Left lung (tissue), 10 donors: ENCODE results near the gene EHMT2. TPM values are rescaled to one million over a fixed set of nuclear protein-coding genes. Genes with fewer than 3 reads are reported as not detected.
A peak's percentile ranks its signal among the peaks of the same experiment; 100 is the strongest.

Source experiments
- ATAC-seq: fragments of 200-7000 bp; cut with Tn5 transposase; one replicate; pipeline ENCODE4 v1.9.1; 2020; ENCODE audit warnings: moderate library complexity
- DNase-seq, 4 donors: peaks; one replicate each; pipeline ENCODE4 v3.0.0-alpha.2; 2013 to 2020
- H3K27ac ChIP-seq, 2 donors: fragments of 200-600 bp; sonication (generic) in 1 of 2; one replicate each; pipeline versions ENCODE4 v1.5.0 to v1.8.0; 2020 to 2021
- H3K27me3 ChIP-seq, 2 donors: fragments of 200-600 bp; sonication (generic) in 1 of 2; one replicate each; pipeline versions ENCODE4 v1.5.0 to v1.8.0; 2020 to 2021
- H3K36me3 ChIP-seq, 2 donors: fragments of 200-600 bp; sonication (generic) in 1 of 2; one replicate each; pipeline versions ENCODE4 v1.5.0 to v1.8.0; 2020 to 2021
- H3K4me1 ChIP-seq, 2 donors: fragments of 200-600 bp; one replicate each; pipeline ENCODE4 v1.8.0; 2021
- H3K4me3 ChIP-seq, 2 donors: fragments of 200-600 bp; sonication (generic) in 1 of 2; one replicate each; pipeline versions ENCODE4 v1.5.0 to v1.8.0; 2020 to 2021; ENCODE audit warnings: mild to moderate bottlenecking in 1 of 2
- H3K9me3 ChIP-seq, 2 donors: fragments of 200-600 bp; sonication (generic) in 1 of 2; one replicate each; pipeline versions ENCODE4 v1.5.0 to v1.8.0; 2020 to 2021
- CTCF ChIP-seq, 2 donors: fragments of 200-600 bp; sonication (generic) in 1 of 2; IDR thresholded peaks; one replicate each; pipeline versions ENCODE4 v1.5.0 to v1.8.0; 2021; ENCODE audit warnings: antibody characterized with exemption in 2 of 2
- intact Hi-C, 2 donors: fragments of 100-400 bp; cut with DNase I; formaldehyde crosslinking; loops; one replicate each; pipeline versions ENCODE4 v1.11.2 to v1.14.2; 2022
- polyA plus RNA-seq, 6 donors: library from polyadenylated mRNA; unstranded; fragments of 120-200 nt; gene quantifications; one replicate each; pipeline ENCODE4 v1.2.1, GENCODE V29; 2013; ENCODE audit not compliant: insufficient read length in 6 of 6
- total RNA-seq, 2 donors: library from RNA; stranded (reverse); fragmentation: NEBNext Ultra II Directional; extraction: Animal tissue kit (Norgen Biotek cat#: 25700); gene quantifications; one replicate each; pipeline ENCODE4 v1.2.1, GENCODE V29; 2021
- donor health status: DM: no; HTN: yes; CAD: no.
- donor health status: DM: no; HTN: no; CAD: no.

EHMT2 gene
- total and polyA plus RNA-seq, 8 donors, result 41.0 to 85.0 (median 75.3) TPM

DNA sequence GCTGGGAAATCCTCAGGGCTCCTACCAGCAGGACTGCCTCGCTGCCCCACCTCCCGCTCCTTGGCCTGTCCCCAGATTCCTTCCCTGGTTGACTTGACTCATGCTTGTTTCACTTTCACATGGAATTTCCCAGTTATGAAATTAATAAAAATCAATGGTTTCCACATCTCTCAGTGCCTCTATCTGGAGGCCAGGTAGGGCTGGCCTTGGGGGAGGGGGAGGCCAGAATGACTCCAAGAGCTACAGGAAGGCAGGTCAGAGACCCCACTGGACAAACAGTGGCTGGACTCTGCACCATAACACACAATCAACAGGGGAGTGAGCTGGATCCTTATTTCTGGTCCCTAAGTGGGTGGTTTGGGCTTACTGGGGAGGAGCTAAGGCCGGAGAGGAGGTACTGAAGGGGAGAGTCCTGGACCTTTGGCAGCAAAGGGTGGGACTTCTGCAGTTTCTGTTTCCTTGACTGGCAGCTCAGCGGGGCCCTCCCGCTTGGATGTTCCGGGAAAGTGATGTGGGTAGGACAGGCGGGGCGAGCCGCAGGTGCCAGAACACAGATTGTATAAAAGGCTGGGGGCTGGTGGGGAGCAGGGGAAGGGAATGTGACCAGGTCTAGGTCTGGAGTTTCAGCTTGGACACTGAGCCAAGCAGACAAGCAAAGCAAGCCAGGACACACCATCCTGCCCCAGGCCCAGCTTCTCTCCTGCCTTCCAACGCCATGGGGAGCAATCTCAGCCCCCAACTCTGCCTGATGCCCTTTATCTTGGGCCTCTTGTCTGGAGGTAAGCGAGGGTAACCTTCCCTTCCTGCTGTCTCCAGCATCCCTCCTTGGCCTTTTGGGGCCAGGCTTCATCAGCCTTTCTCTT lies 48.2 kb upstream of the EHMT2 start, which contains the start of gene CFB:
TSS of gene CFB (plus strand) at position 589 of the 863 bp plus-strand sequence. CDS start at position 716, 127 bp downstream.
- Histone ChIP-seq H3K27me3 (no peaks in the 10 kb centered on the region), H3K9me3 (no peaks in the 10 kb centered on the region), H3K4me3 (peak within 1 kb of the TSS in 1 of 2 donors; percentile 30), H3K4me1 (peaks cover 10 to 24% of the 10 kb centered on the region in 2 donors), H3K27ac (peak within 1 kb of the TSS; percentile 83 to 88), H3K36me3 (peaks cover 0 to 49% of the 10 kb centered on the region in 2 donors)
- no peak for TF ChIP-seq CTCF (IDR thresholded peaks at IDR 0.05)
- ATAC-seq, result peak; percentile 92
- peak in 3 of 4 donors; percentile 19 to 86 (median 80) for DNase-seq
- intact Hi-C loops, result no loop called here

DNA sequence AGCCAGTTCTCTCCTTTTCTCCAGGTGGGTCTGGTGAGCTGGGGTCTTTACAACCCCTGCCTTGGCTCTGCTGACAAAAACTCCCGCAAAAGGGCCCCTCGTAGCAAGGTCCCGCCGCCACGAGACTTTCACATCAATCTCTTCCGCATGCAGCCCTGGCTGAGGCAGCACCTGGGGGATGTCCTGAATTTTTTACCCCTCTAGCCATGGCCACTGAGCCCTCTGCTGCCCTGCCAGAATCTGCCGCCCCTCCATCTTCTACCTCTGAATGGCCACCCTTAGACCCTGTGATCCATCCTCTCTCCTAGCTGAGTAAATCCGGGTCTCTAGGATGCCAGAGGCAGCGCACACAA lies 47.6 kb upstream of the EHMT2 start:
- Histone ChIP-seq H3K36me3 (peaks cover 0 to 47% of the 10 kb centered on the region in 2 donors), H3K27me3 (no peaks in the 10 kb centered on the region), H3K27ac (peak overlapping the region; percentile 83 to 88), H3K9me3 (no peaks in the 10 kb centered on the region), H3K4me1 (peaks cover 10 to 24% of the 10 kb centered on the region in 2 donors), H3K4me3 (no peak overlapping the region)
- ATAC-seq, result no peak
- intact Hi-C loops, result no loop called here
- no peak for DNase-seq
- TF ChIP-seq CTCF (IDR thresholded peaks at IDR 0.05), result no peak

- Histone ChIP-seq H3K36me3 (peaks cover 0 to 48% of the 10 kb centered on the region in 2 donors), H3K27ac (no peak overlapping the region), H3K4me1 (peaks cover 10 to 24% of the 10 kb centered on the region in 2 donors), H3K27me3 (no peaks in the 10 kb centered on the region), H3K4me3 (no peak overlapping the region), H3K9me3 (no peaks in the 10 kb centered on the region)
- intact Hi-C loops, result no loop called here
- DNase-seq (no peak), ATAC-seq (no peak)
- no peak for TF ChIP-seq CTCF (IDR thresholded peaks at IDR 0.05)
Measured at GRCh38 chr6:31943742-31944141, 46.2 kb upstream of the EHMT2 start.

DNA sequence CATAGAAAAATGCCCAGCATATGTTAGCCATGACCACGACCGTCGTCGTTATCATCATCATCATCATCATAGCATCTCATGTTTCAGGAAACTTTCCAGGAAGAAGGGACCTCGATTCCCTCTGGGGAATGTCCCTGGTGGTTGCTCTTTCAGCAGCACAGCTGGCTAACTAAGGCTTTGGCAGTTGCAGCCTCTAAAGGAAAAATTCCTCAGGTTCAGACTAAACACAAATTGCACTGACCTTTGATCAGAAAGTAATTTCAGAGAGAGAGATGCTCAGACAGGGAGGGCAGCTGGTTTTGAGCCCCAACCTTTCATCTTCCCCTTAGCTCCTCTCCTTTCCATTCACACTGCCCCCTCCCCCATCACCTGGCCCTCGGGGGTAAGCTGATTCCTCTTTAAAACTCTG lies 42.8 kb upstream of the EHMT2 start:
- Histone ChIP-seq H3K36me3 (peaks cover 0 to 42% of the 10 kb centered on the region in 2 donors), H3K4me1 (peaks cover 1 to 8% of the 10 kb centered on the region in 2 donors), H3K27ac (no peak overlapping the region), H3K9me3 (no peaks in the 10 kb centered on the region), H3K27me3 (no peaks in the 10 kb centered on the region), H3K4me3 (no peak overlapping the region)
- no peak for ATAC-seq
- TF ChIP-seq CTCF (IDR thresholded peaks at IDR 0.05), result no peak
- no peak for DNase-seq
- intact Hi-C loops, result no loop called here

DNA sequence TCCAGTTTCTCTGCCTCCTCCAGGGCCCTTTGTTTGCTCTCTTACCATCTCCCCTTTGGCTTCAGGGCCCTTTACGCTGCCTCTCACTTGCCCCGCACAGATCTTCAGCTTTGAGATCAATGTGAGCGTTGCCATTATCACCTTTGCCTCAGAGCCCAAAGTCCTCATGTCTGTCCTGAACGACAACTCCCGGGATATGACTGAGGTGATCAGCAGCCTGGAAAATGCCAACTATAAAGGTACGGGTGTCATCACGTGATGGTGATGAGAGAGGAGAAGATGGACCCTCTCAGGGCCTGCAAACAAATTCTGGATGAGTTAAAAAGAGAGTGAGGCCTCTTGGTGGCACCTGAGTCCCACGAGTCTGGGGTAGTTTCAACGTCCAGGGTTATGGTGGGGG lies 38.3 kb upstream of the EHMT2 start:
- H3K9me3 ChIP-seq, result no peaks in the 10 kb centered on the region
- peaks cover 0 to 28% of the 10 kb centered on the region in 2 donors for H3K36me3 ChIP-seq
- TF ChIP-seq CTCF (IDR thresholded peaks at IDR 0.05), result no peak
- ATAC-seq (no peak), DNase-seq (no peak)
- intact Hi-C loops, result no loop called here
- H3K4me3 ChIP-seq, result no peak overlapping the region
- no peaks in the 10 kb centered on the region for H3K27me3 ChIP-seq
- H3K27ac ChIP-seq, result no peak overlapping the region
- no peaks in the 10 kb centered on the region for H3K4me1 ChIP-seq
